Testis (tissue), 2 donors: ENCODE results near the gene GRN.

Source experiments
- CTCF ChIP-seq, 3 experiments: fragments of 450-650 bp in 2 of 3; fragments of 200-600 bp in 1 of 3; sonication (generic) in 1 of 3; IDR thresholded peaks; one replicate each; pipeline ENCODE4 v1.5.1; 2016 to 2019; ENCODE audit warnings: antibody characterized with exemption in 3 of 3, mild to moderate bottlenecking in 2 of 3, moderate library complexity in 1 of 3
- POLR2A ChIP-seq: fragments of 450-650 bp; IDR thresholded peaks from one replicate; pipeline ENCODE4 v1.6.1; 2017; ENCODE audit warnings: antibody characterized with exemption, mild to moderate bottlenecking, moderate library complexity

- no peak for TF ChIP-seq CTCF (IDR thresholded peaks at IDR 0.05)
- TF ChIP-seq POLR2A = no peak
Measured at GRCh38 chr17:44314524-44314868, 30.6 kb upstream of the GRN start.
